K562 (cell line): ENCODE results near the gene SNAI1. TPM values are rescaled to one million over a fixed set of nuclear protein-coding genes. Genes with fewer than 3 reads are reported as not detected.

Experiments
- CHD1 ChIP-seq: fragments of 200-600 bp; sonication (generic); IDR thresholded peaks from one replicate; pipeline ENCODE4 v1.6.1; 2012; ENCODE audit warnings: mild to moderate bottlenecking, moderate library complexity, low read length, inconsistent platforms
- CREM ChIP-seq: IDR thresholded peaks from 2 replicates; pipeline ENCODE4 v1.6.1; 2014; ENCODE audit warnings: antibody characterized with exemption, low read depth
- HNRNPL ChIP-seq: fragments of 200-400 bp; formaldehyde crosslinking; IDR thresholded peaks from 2 replicates; pipeline ENCODE4 v1.6.1; 2017; ENCODE audit warnings: low read depth, mild to moderate bottlenecking, low read length
- HNRNPLL ChIP-seq: fragments of 200-400 bp; formaldehyde crosslinking; IDR thresholded peaks from 2 replicates; pipeline ENCODE4 v1.6.1; 2017; ENCODE audit warnings: low read length, low read depth, mild to moderate bottlenecking; ENCODE audit not compliant: poor library complexity, severe bottlenecking
- NCOA2 ChIP-seq, 2 experiments: fragments of 450-650 bp; IDR thresholded peaks; 2 replicates each; pipeline ENCODE4 v1.6.1; 2018; ENCODE audit warnings: mild to moderate bottlenecking in 2 of 2, moderate library complexity in 1 of 2; ENCODE audit not compliant: partially characterized antibody in 2 of 2
- NEUROD1 ChIP-seq: fragments of 150-350 bp; IDR thresholded peaks from 2 replicates; pipeline ENCODE4 v1.6.1; 2014; ENCODE audit warnings: borderline replicate concordance, low read length, low read depth; ENCODE audit not compliant: partially characterized antibody
- NFE2 ChIP-seq: IDR thresholded peaks from 2 replicates; pipeline ENCODE4 v1.6.1; 2014; ENCODE audit warnings: antibody characterized with exemption, low read depth
- NFXL1 ChIP-seq: fragments of 450-650 bp; formaldehyde crosslinking; IDR thresholded peaks from 2 replicates; pipeline ENCODE4 v1.4.0; 2021; ENCODE audit warnings: mild to moderate bottlenecking
- SPI1 ChIP-seq: IDR thresholded peaks from 2 replicates; pipeline ENCODE4 v1.6.1; 2011; ENCODE audit warnings: low read depth, low read length, control low read depth, borderline replicate concordance
- TEAD1 ChIP-seq, 2 experiments: fragments of 450-650 bp in 1 of 2; sonication (generic) in 1 of 2; formaldehyde crosslinking; IDR thresholded peaks; 2 replicates each; pipeline versions ENCODE4 v1.4.0 to v1.8.0; 2020 to 2022; ENCODE audit warnings: mild to moderate bottlenecking in 2 of 2, missing genetic modification reagents in 1 of 2
- ZC3H4 ChIP-seq: sonication (generic); formaldehyde crosslinking; IDR thresholded peaks from 2 replicates; pipeline ENCODE4 v1.9.0; 2021; ENCODE audit warnings: missing genetic modification reagents, borderline replicate concordance
- ZNF282 ChIP-seq: sonication (generic); formaldehyde crosslinking; IDR thresholded peaks from 2 replicates; pipeline ENCODE4 v1.8.1; 2023; ENCODE audit warnings: missing genetic modification reagents
- ZNF316 ChIP-seq: fragments of 450-650 bp; IDR thresholded peaks from 2 replicates; pipeline ENCODE4 v1.6.1; 2016
- ZNF507 ChIP-seq: conservative IDR thresholded peaks from 2 replicates; pipeline ENCODE4 v1.6.1; 2017; ENCODE audit warnings: missing genetic modification characterization, missing compliant biosample characterization
- ZNF584 ChIP-seq: fragments of 200-800 bp; sonication (Bioruptor generic); IDR thresholded peaks from 2 replicates; pipeline ENCODE4 v1.6.1; 2016; ENCODE audit warnings: low read depth, mild to moderate bottlenecking, missing genetic modification characterization, missing compliant biosample characterization
- ZSCAN29 ChIP-seq: fragments of 450-650 bp; IDR thresholded peaks from 2 replicates; pipeline ENCODE4 v1.6.1; 2017
- polyA plus RNA-seq, 8 experiments: library from polyadenylated mRNA; depleted of rRNA in 4 of 8; stranded (reverse) in 5 of 8; unstranded in 3 of 8; fragments of >200 nt; fragmentation: Nextera tagmentation in 2 of 8; fragmentation: Illumina TruSeq in 1 of 8; extraction: Ambion mirVana in 2 of 8; extraction: Trizol in 1 of 8; gene quantifications; 2 replicates each; pipeline versions ENCODE4 v1.2.1 to v1.2.3, GENCODE V29; 2011 to 2014; ENCODE audit warnings: inconsistent platforms in 1 of 8, missing spikeins in 1 of 8
- total RNA-seq, 7 experiments: library from RNA; depleted of rRNA in 6 of 7; stranded (reverse); fragments of >200 nt in 6 of 7; fragmentation: Illumina TruSeq in 2 of 7; extraction: Trizol in 2 of 7; gene quantifications; 2 replicates each; pipeline versions ENCODE4 v1.2.1 to v1.2.3, GENCODE V29; 2011 to 2021; ENCODE audit warnings: low replicate concordance in 1 of 7
- TF ChIP-seq, protein P1 (sequence below): fragments of 250-450 bp; sonication (Bioruptor Pico); IDR thresholded peaks from 2 replicates; pipeline ENCODE4 v1.5.0; 2020; ENCODE audit warnings: mild to moderate bottlenecking, borderline replicate concordance
- TF ChIP-seq, protein P2 (sequence below): fragments of 250-450 bp; sonication (Bioruptor Pico); IDR thresholded peaks from 2 replicates; pipeline ENCODE4 v1.5.0; 2022; ENCODE audit warnings: mild to moderate bottlenecking
- TF ChIP-seq, protein P3 (sequence below): fragments of 450-650 bp; IDR thresholded peaks from 2 replicates; pipeline ENCODE4 v1.6.1; 2017; ENCODE audit warnings: antibody characterized with exemption, mild to moderate bottlenecking

SNAI1 gene
- total and polyA plus RNA-seq, 9 of the 15 experiments (the other 6 are each of a cell fraction or from before 2014, with no cell fraction given) = 0.32 to 11.6 (median 2.0) TPM

DNA sequence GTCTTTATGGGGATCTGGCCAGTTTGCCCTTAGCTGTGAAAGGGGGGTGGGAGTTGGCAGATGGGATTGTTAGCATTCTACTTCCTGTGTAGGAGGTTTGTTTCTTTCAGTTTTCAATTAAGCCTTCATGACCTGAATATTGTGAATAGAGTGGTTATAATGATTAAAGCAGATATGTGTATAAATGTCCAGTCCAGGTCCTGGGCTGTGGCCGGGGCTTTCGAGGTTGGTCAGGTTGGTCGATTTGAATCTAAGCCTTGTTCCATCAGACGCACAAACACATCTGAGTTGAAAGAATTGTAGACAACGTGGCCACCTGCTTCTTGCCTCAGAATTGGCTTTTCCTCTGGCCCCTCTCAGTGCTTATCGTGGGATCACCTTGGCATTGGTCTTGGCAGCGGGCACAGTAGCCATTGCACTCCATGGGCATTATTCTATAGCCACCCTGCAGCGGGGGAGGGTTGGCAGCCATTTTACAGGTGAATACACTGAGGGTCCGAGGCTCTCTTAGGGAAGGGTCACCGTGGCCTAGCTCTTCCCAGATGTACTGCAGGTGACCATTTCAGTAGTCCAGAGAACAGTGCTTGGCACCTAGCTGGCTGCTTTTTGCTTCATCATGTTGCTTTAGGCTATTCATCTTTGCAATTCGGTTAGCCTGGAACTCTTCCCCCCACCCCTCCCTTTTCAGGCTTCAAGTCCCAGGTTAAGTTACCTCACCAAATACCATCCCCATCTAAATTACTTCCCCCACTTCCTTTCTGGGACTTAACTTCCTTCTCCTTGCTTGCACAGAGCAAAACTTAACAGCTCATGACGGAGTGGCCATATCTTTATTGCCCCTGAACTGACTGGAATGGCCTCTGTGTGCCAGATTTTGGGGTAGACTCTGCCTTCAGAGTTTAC is 45.5 kb upstream of the SNAI1 start (continued):
- TF ChIP-seq ZNF507 (tag) (no peak), ZNF584 (CRISPR knock-in tag) (no peak), CHD1 (no peak), CREM (0 out of 2 replicates have a peak, but pooled peaks have one; percentile 21), TEAD1 (CRISPR knock-in tag; IDR thresholded peaks at IDR 0.05) (0 out of 4 replicates have a peak, but pooled peaks of 1 of the 2 experiments have one; percentile 26), ZC3H4 (CRISPR knock-in tag) (0 out of 2 replicates have a peak, but pooled peaks have one; percentile 66), HNRNPL (0 out of 2 replicates have a peak, but pooled peaks have one; percentile 56), NFXL1 (CRISPR knock-in tag) (no peak), NFE2 (peak; percentile 32), NCOA2 (IDR thresholded peaks at IDR 0.05; ENCODE audit: partially characterized antibody in 2 of 2) (no peak), NEUROD1 (peak; percentile 19), SPI1 (peak; percentile 70; the same call in 1 of the 2 replicates), ZNF316 (0 out of 2 replicates have a peak, but pooled peaks have one; percentile 7), HNRNPLL (no peak), ZSCAN29 (no peak), ZNF282 (CRISPR knock-in tag) (no peak)
- TF ChIP-seq, protein P1, sequence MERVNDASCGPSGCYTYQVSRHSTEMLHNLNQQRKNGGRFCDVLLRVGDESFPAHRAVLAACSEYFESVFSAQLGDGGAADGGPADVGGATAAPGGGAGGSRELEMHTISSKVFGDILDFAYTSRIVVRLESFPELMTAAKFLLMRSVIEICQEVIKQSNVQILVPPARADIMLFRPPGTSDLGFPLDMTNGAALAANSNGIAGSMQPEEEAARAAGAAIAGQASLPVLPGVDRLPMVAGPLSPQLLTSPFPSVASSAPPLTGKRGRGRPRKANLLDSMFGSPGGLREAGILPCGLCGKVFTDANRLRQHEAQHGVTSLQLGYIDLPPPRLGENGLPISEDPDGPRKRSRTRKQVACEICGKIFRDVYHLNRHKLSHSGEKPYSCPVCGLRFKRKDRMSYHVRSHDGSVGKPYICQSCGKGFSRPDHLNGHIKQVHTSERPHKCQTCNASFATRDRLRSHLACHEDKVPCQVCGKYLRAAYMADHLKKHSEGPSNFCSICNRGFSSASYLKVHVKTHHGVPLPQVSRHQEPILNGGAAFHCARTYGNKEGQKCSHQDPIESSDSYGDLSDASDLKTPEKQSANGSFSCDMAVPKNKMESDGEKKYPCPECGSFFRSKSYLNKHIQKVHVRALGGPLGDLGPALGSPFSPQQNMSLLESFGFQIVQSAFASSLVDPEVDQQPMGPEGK (CRISPR knock-in tag) = no peak
- TF ChIP-seq, protein P2, sequence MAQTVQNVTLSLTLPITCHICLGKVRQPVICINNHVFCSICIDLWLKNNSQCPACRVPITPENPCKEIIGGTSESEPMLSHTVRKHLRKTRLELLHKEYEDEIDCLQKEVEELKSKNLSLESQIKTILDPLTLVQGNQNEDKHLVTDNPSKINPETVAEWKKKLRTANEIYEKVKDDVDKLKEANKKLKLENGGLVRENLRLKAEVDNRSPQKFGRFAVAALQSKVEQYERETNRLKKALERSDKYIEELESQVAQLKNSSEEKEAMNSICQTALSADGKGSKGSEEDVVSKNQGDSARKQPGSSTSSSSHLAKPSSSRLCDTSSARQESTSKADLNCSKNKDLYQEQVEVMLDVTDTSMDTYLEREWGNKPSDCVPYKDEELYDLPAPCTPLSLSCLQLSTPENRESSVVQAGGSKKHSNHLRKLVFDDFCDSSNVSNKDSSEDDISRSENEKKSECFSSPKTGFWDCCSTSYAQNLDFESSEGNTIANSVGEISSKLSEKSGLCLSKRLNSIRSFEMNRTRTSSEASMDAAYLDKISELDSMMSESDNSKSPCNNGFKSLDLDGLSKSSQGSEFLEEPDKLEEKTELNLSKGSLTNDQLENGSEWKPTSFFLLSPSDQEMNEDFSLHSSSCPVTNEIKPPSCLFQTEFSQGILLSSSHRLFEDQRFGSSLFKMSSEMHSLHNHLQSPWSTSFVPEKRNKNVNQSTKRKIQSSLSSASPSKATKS (CRISPR knock-in tag) = no peak
- TF ChIP-seq, protein P3, sequence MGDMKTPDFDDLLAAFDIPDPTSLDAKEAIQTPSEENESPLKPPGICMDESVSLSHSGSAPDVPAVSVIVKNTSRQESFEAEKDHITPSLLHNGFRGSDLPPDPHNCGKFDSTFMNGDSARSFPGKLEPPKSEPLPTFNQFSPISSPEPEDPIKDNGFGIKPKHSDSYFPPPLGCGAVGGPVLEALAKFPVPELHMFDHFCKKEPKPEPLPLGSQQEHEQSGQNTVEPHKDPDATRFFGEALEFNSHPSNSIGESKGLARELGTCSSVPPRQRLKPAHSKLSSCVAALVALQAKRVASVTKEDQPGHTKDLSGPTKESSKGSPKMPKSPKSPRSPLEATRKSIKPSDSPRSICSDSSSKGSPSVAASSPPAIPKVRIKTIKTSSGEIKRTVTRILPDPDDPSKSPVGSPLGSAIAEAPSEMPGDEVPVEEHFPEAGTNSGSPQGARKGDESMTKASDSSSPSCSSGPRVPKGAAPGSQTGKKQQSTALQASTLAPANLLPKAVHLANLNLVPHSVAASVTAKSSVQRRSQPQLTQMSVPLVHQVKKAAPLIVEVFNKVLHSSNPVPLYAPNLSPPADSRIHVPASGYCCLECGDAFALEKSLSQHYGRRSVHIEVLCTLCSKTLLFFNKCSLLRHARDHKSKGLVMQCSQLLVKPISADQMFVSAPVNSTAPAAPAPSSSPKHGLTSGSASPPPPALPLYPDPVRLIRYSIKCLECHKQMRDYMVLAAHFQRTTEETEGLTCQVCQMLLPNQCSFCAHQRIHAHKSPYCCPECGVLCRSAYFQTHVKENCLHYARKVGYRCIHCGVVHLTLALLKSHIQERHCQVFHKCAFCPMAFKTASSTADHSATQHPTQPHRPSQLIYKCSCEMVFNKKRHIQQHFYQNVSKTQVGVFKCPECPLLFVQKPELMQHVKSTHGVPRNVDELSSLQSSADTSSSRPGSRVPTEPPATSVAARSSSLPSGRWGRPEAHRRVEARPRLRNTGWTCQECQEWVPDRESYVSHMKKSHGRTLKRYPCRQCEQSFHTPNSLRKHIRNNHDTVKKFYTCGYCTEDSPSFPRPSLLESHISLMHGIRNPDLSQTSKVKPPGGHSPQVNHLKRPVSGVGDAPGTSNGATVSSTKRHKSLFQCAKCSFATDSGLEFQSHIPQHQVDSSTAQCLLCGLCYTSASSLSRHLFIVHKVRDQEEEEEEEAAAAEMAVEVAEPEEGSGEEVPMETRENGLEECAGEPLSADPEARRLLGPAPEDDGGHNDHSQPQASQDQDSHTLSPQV = 0 out of 2 replicates have a peak, but pooled peaks have one; percentile 15
